BLaER1 (cell line): ENCODE results near the gene PTCHD4.

Source experiments
- H3K27ac ChIP-seq: shearing (Covaris generic); formaldehyde crosslinking; 2 replicates; pipeline ENCODE4 v1.8.1; 2022
- H3K27me3 ChIP-seq: shearing (Covaris generic); formaldehyde crosslinking; 2 replicates; pipeline ENCODE4 v1.8.1; 2022
- H3K36me3 ChIP-seq: shearing (Covaris generic); formaldehyde crosslinking; 2 replicates; pipeline ENCODE4 v1.8.1; 2022
- H3K4me1 ChIP-seq: shearing (Covaris generic); formaldehyde crosslinking; 2 replicates; pipeline ENCODE4 v1.8.1; 2022
- H3K4me2 ChIP-seq: shearing (Covaris generic); formaldehyde crosslinking; 2 replicates; pipeline ENCODE4 v1.8.1; 2022
- H3K4me3 ChIP-seq: shearing (Covaris generic); formaldehyde crosslinking; 2 replicates; pipeline ENCODE4 v1.8.1; 2022
- H3K9ac ChIP-seq: shearing (Covaris generic); formaldehyde crosslinking; 2 replicates; pipeline ENCODE4 v1.8.1; 2022
- H3K9me3 ChIP-seq: shearing (Covaris generic); formaldehyde crosslinking; 2 replicates; pipeline ENCODE4 v1.8.1; 2022
- H4K20me1 ChIP-seq: shearing (Covaris generic); formaldehyde crosslinking; 2 replicates; pipeline ENCODE4 v1.8.1; 2022
- Cebpa-rat ChIP-seq: shearing (Covaris generic); IDR thresholded peaks from 2 replicates; pipeline ENCODE4 v1.8.1; 2022

The PTCHD4 gene

DNA sequence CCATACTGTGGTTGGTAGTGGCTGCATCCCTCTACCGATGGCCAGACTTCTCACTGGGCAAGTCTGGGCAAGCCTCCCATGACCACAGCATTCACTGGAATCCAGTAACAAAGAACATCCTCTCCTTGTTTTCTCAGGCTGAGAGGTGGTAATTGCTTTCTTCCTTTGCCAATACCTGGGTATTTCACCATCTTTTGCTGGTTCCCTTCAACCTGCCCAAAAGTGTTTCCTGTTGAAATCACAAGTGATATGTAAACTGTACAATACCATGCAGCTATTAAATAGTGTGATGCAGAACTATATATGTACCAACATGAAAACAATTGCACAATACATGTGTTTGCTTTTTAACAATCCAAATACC is at the start of gene PTCHD4:
Gene PTCHD4, minus strand, starts transcription at position 55 of the 364 bp plus-strand sequence. CDS start 42,240 bp downstream, outside the sequence.
- no peak within 1 kb of the TSS for H3K27ac ChIP-seq
- H3K27me3 ChIP-seq: no peaks in the 10 kb centered on the region
- no peaks in the 10 kb centered on the region for H3K36me3 ChIP-seq
- no peak for TF ChIP-seq Cebpa-rat
- H3K4me1 ChIP-seq: no peaks in the 10 kb centered on the region
- no peaks in the 10 kb centered on the region for H3K9me3 ChIP-seq
- H4K20me1 ChIP-seq: no peaks in the 10 kb centered on the region
- no peak within 1 kb of the TSS for H3K9ac ChIP-seq
- H3K4me3 ChIP-seq: no peak within 1 kb of the TSS
- no peak within 1 kb of the TSS for H3K4me2 ChIP-seq

DNA sequence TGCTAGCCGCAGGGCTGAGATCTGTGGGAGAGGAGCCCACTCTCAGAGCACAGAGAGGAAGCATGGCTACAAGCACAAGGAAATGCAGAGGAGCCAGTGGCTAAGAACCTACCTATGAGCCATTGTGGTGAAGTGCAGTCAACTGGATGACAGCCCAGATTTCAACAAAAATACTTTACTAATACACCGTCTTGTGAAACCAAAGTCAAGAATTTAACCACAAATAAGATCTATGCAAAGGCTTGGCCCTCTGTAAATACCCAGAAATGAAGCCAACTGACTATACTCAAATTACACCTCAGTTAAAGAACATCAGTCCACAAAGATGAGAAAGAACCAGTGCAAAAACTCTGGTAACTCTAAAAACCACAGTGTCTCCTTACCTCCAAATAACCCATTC is 40.1 kb upstream of the PTCHD4 start:
- Histone ChIP-seq H3K27ac (no peak overlapping the region), H3K4me1 (peaks cover 26% of the 10 kb centered on the region), H3K27me3 (no peaks in the 10 kb centered on the region), H3K9me3 (peaks cover 36% of the 10 kb centered on the region), H3K9ac (no peak overlapping the region), H3K4me3 (no peak overlapping the region), H3K4me2 (peak overlapping the region; percentile 36), H3K36me3 (no peaks in the 10 kb centered on the region), H4K20me1 (no peaks in the 10 kb centered on the region)
- TF ChIP-seq Cebpa-rat: no peak

DNA sequence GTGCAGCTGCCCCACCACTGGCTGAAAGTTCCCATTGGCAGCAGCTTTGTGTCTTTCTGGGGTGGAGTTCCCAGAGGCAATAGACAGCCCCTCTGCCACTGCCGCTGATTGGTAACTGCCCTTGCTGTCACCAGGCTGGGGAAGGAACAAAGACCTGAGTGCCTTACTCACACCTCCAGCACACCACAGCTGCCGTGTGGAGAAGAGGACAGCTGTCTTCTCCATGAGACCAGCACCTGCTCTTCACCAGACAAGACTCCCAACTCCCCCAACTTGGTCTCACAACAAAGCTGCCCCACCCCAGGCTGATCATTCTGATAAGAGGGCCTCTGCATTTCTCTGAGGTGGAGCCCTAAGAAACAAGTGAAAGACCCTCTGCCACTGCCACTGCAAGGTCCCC is 39.7 kb upstream of the PTCHD4 start:
- Histone ChIP-seq H3K27ac (no peak overlapping the region), H3K4me2 (peak overlapping the region; percentile 36), H4K20me1 (no peaks in the 10 kb centered on the region), H3K9me3 (peaks cover 36% of the 10 kb centered on the region), H3K9ac (no peak overlapping the region), H3K36me3 (no peaks in the 10 kb centered on the region), H3K27me3 (no peaks in the 10 kb centered on the region), H3K4me1 (peaks cover 29% of the 10 kb centered on the region), H3K4me3 (no peak overlapping the region)
- TF ChIP-seq Cebpa-rat: no peak

DNA sequence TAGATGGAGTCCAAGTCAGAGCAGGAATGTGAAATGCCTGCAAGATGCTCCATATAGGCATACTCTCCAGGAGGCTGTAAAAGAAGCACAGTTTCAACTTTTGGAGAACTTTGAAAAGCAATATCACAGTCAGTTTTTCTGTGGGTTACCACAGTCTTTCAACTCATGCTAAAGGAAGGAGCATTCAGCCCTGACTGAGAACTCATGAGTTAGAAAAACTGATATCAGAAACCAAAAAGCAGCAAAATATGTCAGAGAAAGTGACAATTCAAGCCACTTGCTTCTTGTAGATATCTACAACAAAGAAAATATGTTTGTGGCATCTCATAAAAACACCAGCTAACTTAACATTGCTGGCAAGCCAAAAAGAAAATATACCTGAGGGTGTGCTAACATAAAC is 36.1 kb upstream of the PTCHD4 start:
- H3K36me3 ChIP-seq: no peaks in the 10 kb centered on the region
- no peak overlapping the region for H3K27ac ChIP-seq
- peaks cover 17% of the 10 kb centered on the region for H3K9me3 ChIP-seq
- H3K4me3 ChIP-seq: no peak overlapping the region
- TF ChIP-seq Cebpa-rat: no peak
- H3K27me3 ChIP-seq: no peaks in the 10 kb centered on the region
- no peak overlapping the region for H3K9ac ChIP-seq
- no peaks in the 10 kb centered on the region for H4K20me1 ChIP-seq
- H3K4me2 ChIP-seq: peak overlapping the region; percentile 40
- H3K4me1 ChIP-seq: peaks cover 29% of the 10 kb centered on the region

DNA sequence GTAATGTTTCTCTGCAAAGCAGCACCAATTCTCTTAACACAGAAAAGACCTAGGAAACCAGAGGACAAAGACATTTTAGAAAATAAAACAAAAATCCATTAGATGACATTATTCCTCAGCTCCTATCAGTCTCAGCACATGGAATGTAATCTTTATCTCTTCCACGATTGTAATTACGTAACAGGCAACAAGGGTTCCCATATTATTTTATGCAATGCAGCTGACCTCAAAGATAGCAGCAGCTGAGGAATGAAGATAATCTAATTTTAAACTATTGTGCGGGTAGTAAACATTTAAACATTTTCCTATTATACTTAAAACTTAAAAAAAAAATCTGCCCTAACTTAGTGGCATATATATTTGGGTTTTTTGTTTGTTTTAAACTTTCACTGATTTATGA is 33.0 kb upstream of the PTCHD4 start:
- TF ChIP-seq Cebpa-rat: no peak
- H3K9me3 ChIP-seq: no peaks in the 10 kb centered on the region
- peaks cover 23% of the 10 kb centered on the region for H3K4me1 ChIP-seq
- no peaks in the 10 kb centered on the region for H3K36me3 ChIP-seq
- H3K4me2 ChIP-seq: no peak overlapping the region
- no peak overlapping the region for H3K27ac ChIP-seq
- H3K9ac ChIP-seq: no peak overlapping the region
- H3K4me3 ChIP-seq: no peak overlapping the region
- no peaks in the 10 kb centered on the region for H4K20me1 ChIP-seq
- H3K27me3 ChIP-seq: no peaks in the 10 kb centered on the region

GRCh38 chr6:48141975-48142374 is 31.0 kb upstream of the PTCHD4 start:
- no peak for TF ChIP-seq Cebpa-rat
- no peak overlapping the region for H3K4me3 ChIP-seq

DNA sequence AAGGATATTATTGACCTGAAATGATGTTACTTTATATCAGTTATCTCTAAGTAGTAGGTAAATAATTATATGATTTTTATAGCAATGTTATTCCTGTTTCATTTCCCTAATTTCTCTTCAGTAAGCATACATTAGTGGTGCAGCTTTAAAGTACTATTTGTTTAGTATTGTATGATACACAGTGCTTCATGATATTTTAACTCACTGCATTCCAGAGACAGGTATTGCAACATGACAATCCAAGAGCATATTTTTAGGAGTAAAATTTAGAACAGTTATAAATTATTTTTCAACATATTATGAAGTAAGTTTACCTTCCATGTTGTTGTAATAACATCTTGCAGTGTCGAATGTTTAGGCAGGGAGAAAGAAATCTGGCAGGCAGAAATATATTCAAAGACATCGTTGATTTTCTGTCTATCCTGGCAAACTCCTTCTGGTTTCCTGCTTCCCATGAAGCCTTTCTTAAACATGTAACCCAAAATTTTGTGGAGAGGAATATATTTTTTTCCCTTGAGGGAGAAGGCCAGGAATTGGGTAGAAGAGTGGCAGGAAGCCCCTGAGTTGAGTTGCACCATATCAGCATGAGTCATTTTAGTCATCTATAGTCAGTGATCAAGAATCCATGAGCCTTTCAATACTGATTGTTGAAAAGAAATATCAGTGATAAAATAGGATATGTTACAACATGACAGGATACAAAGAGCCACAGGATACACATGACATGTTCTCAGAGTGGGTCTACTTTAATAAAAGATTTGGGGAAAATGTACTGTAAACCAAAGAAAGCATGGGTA is 29.0 kb upstream of the PTCHD4 start:
- H3K4me3 ChIP-seq: no peak overlapping the region
- TF ChIP-seq Cebpa-rat: no peak
- no peaks in the 10 kb centered on the region for H3K4me1 ChIP-seq
- H3K9me3 ChIP-seq: no peaks in the 10 kb centered on the region
- H3K36me3 ChIP-seq: no peaks in the 10 kb centered on the region
- H3K27ac ChIP-seq: no peak overlapping the region
- H4K20me1 ChIP-seq: no peaks in the 10 kb centered on the region
- H3K27me3 ChIP-seq: no peaks in the 10 kb centered on the region
- no peak overlapping the region for H3K9ac ChIP-seq
- no peak overlapping the region for H3K4me2 ChIP-seq

More at GRCh38 chr6:48141975-48142374, 31.0 kb upstream of the PTCHD4 start:
- no peaks in the 10 kb centered on the region for H4K20me1 ChIP-seq
- H3K4me1 ChIP-seq: peaks cover 11% of the 10 kb centered on the region
- H3K27ac ChIP-seq: no peak overlapping the region
- H3K36me3 ChIP-seq: no peaks in the 10 kb centered on the region
- H3K9me3 ChIP-seq: no peaks in the 10 kb centered on the region
- no peak overlapping the region for H3K9ac ChIP-seq
- H3K27me3 ChIP-seq: no peaks in the 10 kb centered on the region
- H3K4me2 ChIP-seq: no peak overlapping the region

GRCh38 chr6:48136856-48137255 is 25.9 kb upstream of the PTCHD4 start:
- Histone ChIP-seq H3K4me2 (no peak overlapping the region), H3K4me3 (no peak overlapping the region), H3K36me3 (no peaks in the 10 kb centered on the region), H3K4me1 (no peaks in the 10 kb centered on the region), H4K20me1 (no peaks in the 10 kb centered on the region), H3K9ac (no peak overlapping the region), H3K27me3 (no peaks in the 10 kb centered on the region), H3K27ac (no peak overlapping the region), H3K9me3 (no peaks in the 10 kb centered on the region)
- TF ChIP-seq Cebpa-rat: no peak

DNA sequence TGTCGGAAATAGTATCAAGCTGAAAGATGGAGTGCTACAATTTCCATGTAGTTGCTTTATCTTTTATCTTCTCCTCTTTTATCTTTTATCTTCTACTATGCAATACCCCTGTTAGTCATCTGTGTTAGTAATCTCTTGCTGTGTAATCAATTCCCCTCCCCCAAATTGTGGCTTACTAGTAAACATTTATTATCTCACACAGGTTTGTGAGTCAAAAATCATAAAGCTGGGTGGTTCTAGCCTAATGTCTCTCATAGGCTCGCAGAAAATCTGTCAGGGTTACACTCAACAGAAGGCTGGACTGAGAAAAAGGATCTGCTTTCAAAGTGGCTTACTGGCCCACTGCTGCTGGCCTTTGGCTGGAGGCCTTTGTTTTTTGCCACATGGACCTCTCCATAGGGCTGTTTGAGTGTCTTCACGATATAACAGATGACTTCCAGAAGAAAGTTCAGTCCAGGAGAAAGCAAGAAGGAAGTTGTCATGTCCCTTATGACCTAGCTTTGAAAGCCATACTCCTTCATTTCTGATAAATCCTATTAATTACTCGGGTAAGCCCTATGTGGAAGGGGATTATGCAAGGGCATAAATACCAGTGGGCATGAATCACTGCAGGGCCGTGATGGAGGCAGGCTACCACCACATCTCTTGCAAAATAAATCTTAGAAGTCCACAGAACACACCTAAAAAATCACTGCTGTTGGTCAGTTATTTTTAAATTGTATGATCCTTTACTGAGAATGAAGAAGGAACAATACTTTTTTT is 24.5 kb upstream of the PTCHD4 start:
- H3K27ac ChIP-seq: no peak overlapping the region
- no peaks in the 10 kb centered on the region for H3K9me3 ChIP-seq
- H4K20me1 ChIP-seq: no peaks in the 10 kb centered on the region
- TF ChIP-seq Cebpa-rat: no peak
- H3K27me3 ChIP-seq: no peaks in the 10 kb centered on the region
- H3K4me2 ChIP-seq: no peak overlapping the region
- H3K9ac ChIP-seq: no peak overlapping the region
- H3K36me3 ChIP-seq: no peaks in the 10 kb centered on the region
- no peak overlapping the region for H3K4me3 ChIP-seq
- H3K4me1 ChIP-seq: no peaks in the 10 kb centered on the region

DNA sequence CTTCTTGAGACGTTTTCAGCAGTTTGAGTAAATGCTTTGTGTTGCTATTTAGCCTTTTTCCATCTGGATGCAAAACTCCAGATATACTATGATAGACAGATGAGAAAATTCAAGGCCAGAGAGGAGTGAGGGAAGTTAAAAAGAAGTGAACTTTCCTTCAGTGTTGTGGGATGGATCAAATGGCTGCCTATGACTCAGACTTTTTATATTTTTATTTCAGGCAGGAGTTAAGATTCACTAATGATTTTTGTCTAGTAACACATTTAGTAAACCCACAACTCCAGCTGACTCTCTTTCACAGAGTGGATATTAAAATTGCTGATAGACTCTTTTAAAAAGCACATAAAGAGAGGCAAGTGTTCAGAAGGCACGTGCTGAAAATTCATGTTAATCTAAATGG is 23.2 kb upstream of the PTCHD4 start:
- Histone ChIP-seq H3K9me3 (no peaks in the 10 kb centered on the region), H3K27me3 (no peaks in the 10 kb centered on the region), H3K9ac (no peak overlapping the region), H3K4me2 (no peak overlapping the region), H3K4me3 (no peak overlapping the region), H3K4me1 (no peaks in the 10 kb centered on the region), H3K36me3 (no peaks in the 10 kb centered on the region), H3K27ac (no peak overlapping the region), H4K20me1 (no peaks in the 10 kb centered on the region)
- TF ChIP-seq Cebpa-rat: no peak
